Measurements from ENCODE around the gene ZDHHC11B. TPM values are rescaled to one million over a fixed set of nuclear protein-coding genes. Genes with fewer than 3 reads are reported as not detected.
"Not testable (repeated sequence)": the region's sequence is repeated elsewhere in the genome, so short reads cannot be mapped to it uniquely, and the experiment has no call there.

The ZDHHC11B gene
- 1 to 10 TPM; 3.3 to 5.1 (median 4.5) TPM for polyA plus RNA-seq (ENCODE audit: insufficient read length in 4 of 4)

GRCh38 chr5:784428-785177 is at the start of gene ZDHHC11B:
Gene ZDHHC11B (minus strand): TSS chr5:784729. CDS start chr5:766919, 17,810 bp downstream.
- DNase-seq (ENCODE audit: low read depth in 4 of 4, low spot score in 3 of 4): peak; percentile 47 to 76 (median 61)

- not testable (repeated sequence) for DNase-seq (ENCODE audit: low read depth in 4 of 4, low spot score in 3 of 4)
Observed at GRCh38 chr5:834013-834412, 49.5 kb upstream of the ZDHHC11B start.

GRCh38 chr5:828194-828593 is 43.7 kb upstream of the ZDHHC11B start:
- not testable (repeated sequence) for DNase-seq (ENCODE audit: low read depth in 4 of 4, low spot score in 3 of 4)

GRCh38 chr5:825544-825943 is 41.0 kb upstream of the ZDHHC11B start:
- DNase-seq (ENCODE audit: low read depth in 4 of 4, low spot score in 3 of 4): not testable (repeated sequence)

GRCh38 chr5:821504-821903 is 37.0 kb upstream of the ZDHHC11B start:
- no peak for DNase-seq (ENCODE audit: low read depth in 4 of 4, low spot score in 3 of 4)

- DNase-seq (ENCODE audit: low read depth in 4 of 4, low spot score in 3 of 4): no peak
Observed at GRCh38 chr5:820245-820644, 35.7 kb upstream of the ZDHHC11B start.

- no peak for DNase-seq (ENCODE audit: low read depth in 4 of 4, low spot score in 3 of 4)
Observed at GRCh38 chr5:819078-819477, 34.5 kb upstream of the ZDHHC11B start.

- DNase-seq (ENCODE audit: low read depth in 4 of 4, low spot score in 3 of 4): no peak
Observed at GRCh38 chr5:816176-816575, 31.6 kb upstream of the ZDHHC11B start.

- DNase-seq (ENCODE audit: low read depth in 4 of 4, low spot score in 3 of 4): no peak
Observed at GRCh38 chr5:815449-815848, 30.9 kb upstream of the ZDHHC11B start.

- DNase-seq (ENCODE audit: low read depth in 4 of 4, low spot score in 3 of 4): not testable (repeated sequence)
Observed at GRCh38 chr5:813575-813974, 29.0 kb upstream of the ZDHHC11B start.

GRCh38 chr5:811384-811783 is 26.9 kb upstream of the ZDHHC11B start:
- DNase-seq (ENCODE audit: low read depth in 4 of 4, low spot score in 3 of 4): not testable (repeated sequence)

GRCh38 chr5:807719-808514 is 23.4 kb upstream of the ZDHHC11B start:
- not testable (repeated sequence) for DNase-seq (ENCODE audit: low read depth in 4 of 4, low spot score in 3 of 4)

- no peak for DNase-seq (ENCODE audit: low read depth in 4 of 4, low spot score in 3 of 4)
Observed at GRCh38 chr5:801472-801871, 16.9 kb upstream of the ZDHHC11B start.

GRCh38 chr5:801055-801454 is 16.5 kb upstream of the ZDHHC11B start:
- DNase-seq (ENCODE audit: low read depth in 4 of 4, low spot score in 3 of 4): not testable (repeated sequence)

GRCh38 chr5:798505-799138 is 14.1 kb upstream of the ZDHHC11B start:
- not testable (repeated sequence) for DNase-seq (ENCODE audit: low read depth in 4 of 4, low spot score in 3 of 4)

GRCh38 chr5:797986-798385 is 13.5 kb upstream of the ZDHHC11B start:
- not testable (repeated sequence) for DNase-seq (ENCODE audit: low read depth in 4 of 4, low spot score in 3 of 4)

- not testable (repeated sequence) for DNase-seq (ENCODE audit: low read depth in 4 of 4, low spot score in 3 of 4)
Observed at GRCh38 chr5:795873-796272, 11.3 kb upstream of the ZDHHC11B start.

GRCh38 chr5:794948-795347 is 10.4 kb upstream of the ZDHHC11B start:
- DNase-seq (ENCODE audit: low read depth in 4 of 4, low spot score in 3 of 4): not testable (repeated sequence)

- DNase-seq (ENCODE audit: low read depth in 4 of 4, low spot score in 3 of 4): not testable (repeated sequence)
Observed at GRCh38 chr5:788703-789102, 4.2 kb upstream of the ZDHHC11B start.

- DNase-seq (ENCODE audit: low read depth in 4 of 4, low spot score in 3 of 4): not testable (repeated sequence)
Observed at GRCh38 chr5:787857-788233, 3.3 kb upstream of the ZDHHC11B start.

- not testable (repeated sequence) for DNase-seq (ENCODE audit: low read depth in 4 of 4, low spot score in 3 of 4)
Observed at GRCh38 chr5:787224-787856, 2.8 kb upstream of the ZDHHC11B start.

All from right renal pelvis (tissue), 4 donors.